NT2/D1 (cell line): ENCODE measurements around the gene FAM83B.

Experiments used
- SUZ12 ChIP-seq: IDR thresholded peaks from 2 replicates; pipeline ENCODE4 v1.6.1; 2011; ENCODE audit not compliant: insufficient read length, insufficient read depth; ENCODE audit errors: extremely low read depth
- YY1 ChIP-seq: IDR thresholded peaks from 2 replicates; pipeline ENCODE4 v1.6.1; 2011; ENCODE audit not compliant: insufficient read length, insufficient read depth
- ZNF274 ChIP-seq: IDR thresholded peaks from 2 replicates; pipeline ENCODE4 v1.6.1; 2011; ENCODE audit warnings: mild to moderate bottlenecking, low read depth, low read length

GRCh38 chr6:54813892-54814291 is 32.7 kb upstream of the FAM83B start:
- TF ChIP-seq YY1 = no peak
- no peak for TF ChIP-seq ZNF274
- no peak for TF ChIP-seq SUZ12
